A549 (cell line): ENCODE data around the gene RFX1.

Source experiments
- CEBPB ChIP-seq, 2 experiments: fragments of >200 bp in 1 of 2; sonication (Bioruptor Twin) in 1 of 2; formaldehyde crosslinking in 1 of 2; IDR thresholded peaks; 2 replicates each; pipeline ENCODE4 v1.6.1; 2012 to 2016
- NFE2L2 ChIP-seq: fragments of 150-350 bp; conservative IDR thresholded peaks from 2 replicates; pipeline ENCODE4 v1.6.1; 2014; ENCODE audit warnings: low read length
- RCOR1 ChIP-seq: fragments of 150-350 bp; IDR thresholded peaks from 2 replicates; pipeline ENCODE4 v1.6.1; 2014; ENCODE audit warnings: antibody characterized with exemption, low read length, low read depth
- TF ChIP-seq, protein P1 (sequence below): IDR thresholded peaks from 2 replicates; pipeline ENCODE4 v1.6.1; 2012
- TF ChIP-seq, protein P2 (sequence below): fragments of >200 bp; sonication (Bioruptor Twin); formaldehyde crosslinking; IDR thresholded peaks from 3 replicates; pipeline ENCODE4 v1.5.1; 2016
- TF ChIP-seq, protein P3 (sequence below): IDR thresholded peaks from 2 replicates; pipeline ENCODE4 v1.6.1; 2012

DNA sequence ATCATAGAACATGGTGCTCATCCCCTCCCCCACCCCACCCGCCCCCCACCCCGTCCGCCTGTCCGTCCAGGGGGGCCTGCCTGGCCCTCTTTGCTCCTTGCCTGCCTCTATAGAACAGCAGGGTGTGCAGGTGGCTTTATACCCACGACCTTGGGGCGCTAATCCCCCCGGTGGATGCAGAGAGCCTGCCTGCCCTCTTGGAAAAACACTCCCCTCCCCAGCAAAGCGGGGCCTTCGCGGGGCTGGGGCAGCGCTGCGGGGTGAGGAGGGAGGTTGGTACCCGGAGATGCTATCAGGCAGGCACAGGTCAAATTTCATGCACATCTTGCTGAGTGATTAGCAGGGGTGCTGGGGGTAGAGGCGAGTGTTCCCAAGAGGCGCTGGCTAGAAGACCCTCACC, 21.9 kb downstream of the RFX1 start:
- TF ChIP-seq, protein P1, sequence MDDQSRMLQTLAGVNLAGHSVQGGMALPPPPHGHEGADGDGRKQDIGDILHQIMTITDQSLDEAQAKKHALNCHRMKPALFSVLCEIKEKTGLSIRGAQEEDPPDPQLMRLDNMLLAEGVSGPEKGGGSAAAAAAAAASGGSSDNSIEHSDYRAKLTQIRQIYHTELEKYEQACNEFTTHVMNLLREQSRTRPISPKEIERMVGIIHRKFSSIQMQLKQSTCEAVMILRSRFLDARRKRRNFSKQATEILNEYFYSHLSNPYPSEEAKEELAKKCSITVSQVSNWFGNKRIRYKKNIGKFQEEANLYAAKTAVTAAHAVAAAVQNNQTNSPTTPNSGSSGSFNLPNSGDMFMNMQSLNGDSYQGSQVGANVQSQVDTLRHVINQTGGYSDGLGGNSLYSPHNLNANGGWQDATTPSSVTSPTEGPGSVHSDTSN = no peak
- TF ChIP-seq, protein P2, sequence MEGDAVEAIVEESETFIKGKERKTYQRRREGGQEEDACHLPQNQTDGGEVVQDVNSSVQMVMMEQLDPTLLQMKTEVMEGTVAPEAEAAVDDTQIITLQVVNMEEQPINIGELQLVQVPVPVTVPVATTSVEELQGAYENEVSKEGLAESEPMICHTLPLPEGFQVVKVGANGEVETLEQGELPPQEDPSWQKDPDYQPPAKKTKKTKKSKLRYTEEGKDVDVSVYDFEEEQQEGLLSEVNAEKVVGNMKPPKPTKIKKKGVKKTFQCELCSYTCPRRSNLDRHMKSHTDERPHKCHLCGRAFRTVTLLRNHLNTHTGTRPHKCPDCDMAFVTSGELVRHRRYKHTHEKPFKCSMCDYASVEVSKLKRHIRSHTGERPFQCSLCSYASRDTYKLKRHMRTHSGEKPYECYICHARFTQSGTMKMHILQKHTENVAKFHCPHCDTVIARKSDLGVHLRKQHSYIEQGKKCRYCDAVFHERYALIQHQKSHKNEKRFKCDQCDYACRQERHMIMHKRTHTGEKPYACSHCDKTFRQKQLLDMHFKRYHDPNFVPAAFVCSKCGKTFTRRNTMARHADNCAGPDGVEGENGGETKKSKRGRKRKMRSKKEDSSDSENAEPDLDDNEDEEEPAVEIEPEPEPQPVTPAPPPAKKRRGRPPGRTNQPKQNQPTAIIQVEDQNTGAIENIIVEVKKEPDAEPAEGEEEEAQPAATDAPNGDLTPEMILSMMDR = no peak
- no peak for TF ChIP-seq CEBPB (IDR thresholded peaks at IDR 0.05)
- TF ChIP-seq NFE2L2 = no peak
- TF ChIP-seq, protein P3, sequence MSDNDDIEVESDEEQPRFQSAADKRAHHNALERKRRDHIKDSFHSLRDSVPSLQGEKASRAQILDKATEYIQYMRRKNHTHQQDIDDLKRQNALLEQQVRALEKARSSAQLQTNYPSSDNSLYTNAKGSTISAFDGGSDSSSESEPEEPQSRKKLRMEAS = no peak
- TF ChIP-seq RCOR1 = no peak
